Cardiac septum (tissue), 1 donor: ENCODE measurements around the gene MAP3K3. TPM values are rescaled to one million over a fixed set of nuclear protein-coding genes. Genes with fewer than 3 reads are reported as not detected.
A peak's percentile ranks its signal among the peaks of the same experiment; 100 is the strongest.

Experiments used
- DNase-seq: peaks from one replicate; pipeline ENCODE4 v3.0.0-alpha.2; 2020; ENCODE audit warnings: low spot score
- intact Hi-C: fragments of 100-400 bp; cut with DNase I; formaldehyde crosslinking; loops from one replicate; pipeline ENCODE4 v1.14.0; 2022
- long read RNA-seq: library from polyadenylated mRNA; unstranded; transcript quantifications from one replicate; pipeline ENCODE4 v2.0.0, GENCODE V29; 2021
- total RNA-seq: library from RNA; stranded (reverse); fragmentation: NEBNext Ultra II Directional; extraction: Animal tissue kit (Norgen Biotek cat#: 25700); gene quantifications from one replicate; pipeline ENCODE4 v1.2.1, GENCODE V29; 2021
- donor health status: DM: no; HTN: no; CAD: no.

Gene MAP3K3
- total RNA-seq = 101 TPM
- long read RNA-seq, full-length matches to known transcripts = 120 of 218 reads
- long read RNA-seq, partial matches to known transcripts = 41 of 218 reads
- long read RNA-seq, other reads (novel, unspliced or antisense) = 57 of 218 reads

DNA sequence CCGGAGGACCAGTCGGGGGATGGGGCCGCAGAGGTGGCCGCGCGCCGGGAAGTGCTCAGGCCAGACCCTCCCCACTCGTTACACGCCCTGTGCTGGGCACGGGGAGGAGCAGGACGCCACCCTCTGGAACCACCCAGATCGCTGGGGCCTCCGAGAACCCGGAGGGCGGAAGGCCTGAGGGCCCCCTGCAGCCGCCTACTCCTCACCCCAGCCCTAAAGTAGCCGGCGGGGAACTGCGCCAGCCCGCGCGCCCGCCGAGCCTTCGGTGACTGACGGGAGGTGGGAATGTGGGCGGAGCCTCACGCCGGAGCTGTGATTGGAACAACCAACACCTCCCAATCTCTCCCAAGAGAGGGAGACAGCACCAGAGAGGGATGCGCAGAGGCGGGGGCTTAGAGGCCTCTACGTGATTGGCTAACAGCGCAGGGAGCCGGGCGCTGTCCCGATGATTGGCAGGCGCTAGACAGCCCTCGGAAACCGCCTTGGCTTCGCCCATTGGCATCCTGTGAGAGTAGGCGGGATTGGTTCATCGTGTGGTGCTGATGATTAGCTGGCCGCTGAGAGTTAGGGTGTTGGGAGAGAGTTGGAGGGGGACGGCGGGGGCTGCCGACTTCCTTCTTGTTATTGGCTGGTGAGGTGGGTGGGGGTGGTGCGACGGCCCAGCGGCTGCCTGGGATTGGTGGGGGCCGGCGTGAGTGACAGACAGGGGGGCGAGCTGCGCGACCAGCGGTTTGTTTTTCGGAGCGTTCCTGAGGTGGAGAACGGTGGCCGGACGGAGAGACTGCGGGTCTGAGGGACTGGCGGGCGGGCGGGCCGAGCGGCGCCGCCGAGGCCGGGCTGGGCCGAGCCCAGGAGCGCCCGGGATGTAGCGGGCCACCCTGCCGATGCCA, at the start of gene MAP3K3:
Gene MAP3K3 (plus strand): TSS at position 734 of the 890 bp plus-strand sequence. CDS start 343 bp downstream, outside the sequence.
- intact Hi-C loops = loop anchor here (5.0 kb wide), 2 partner anchors 75 to 150 kb away; partner anchors contain the start of genes CCDC47 and DDX42

DNA sequence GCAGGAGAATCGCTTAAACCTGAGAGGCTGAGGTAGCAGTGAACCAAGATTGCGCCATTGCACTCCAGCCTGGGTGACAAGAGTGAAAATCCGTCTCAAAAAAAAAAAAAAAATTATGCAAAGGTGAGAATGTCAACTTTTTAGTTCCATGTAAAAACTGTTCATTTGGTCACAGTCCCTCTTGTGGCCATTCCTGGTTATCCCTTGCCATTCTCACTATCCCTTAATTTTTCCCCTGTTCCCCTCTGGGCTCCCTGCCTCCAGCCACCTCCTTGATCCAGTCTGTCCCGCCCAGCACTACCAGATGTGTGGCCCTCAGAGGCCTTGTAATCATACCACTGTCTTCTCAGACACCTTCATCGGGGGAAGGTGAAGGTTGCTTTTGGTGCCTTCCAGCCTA, 48.6 kb upstream of the MAP3K3 start:
- no peak for DNase-seq
- intact Hi-C loops = no loop called here

More for the DNA sequence above, at the start of gene MAP3K3:
- peak; percentile 100 for DNase-seq

DNA sequence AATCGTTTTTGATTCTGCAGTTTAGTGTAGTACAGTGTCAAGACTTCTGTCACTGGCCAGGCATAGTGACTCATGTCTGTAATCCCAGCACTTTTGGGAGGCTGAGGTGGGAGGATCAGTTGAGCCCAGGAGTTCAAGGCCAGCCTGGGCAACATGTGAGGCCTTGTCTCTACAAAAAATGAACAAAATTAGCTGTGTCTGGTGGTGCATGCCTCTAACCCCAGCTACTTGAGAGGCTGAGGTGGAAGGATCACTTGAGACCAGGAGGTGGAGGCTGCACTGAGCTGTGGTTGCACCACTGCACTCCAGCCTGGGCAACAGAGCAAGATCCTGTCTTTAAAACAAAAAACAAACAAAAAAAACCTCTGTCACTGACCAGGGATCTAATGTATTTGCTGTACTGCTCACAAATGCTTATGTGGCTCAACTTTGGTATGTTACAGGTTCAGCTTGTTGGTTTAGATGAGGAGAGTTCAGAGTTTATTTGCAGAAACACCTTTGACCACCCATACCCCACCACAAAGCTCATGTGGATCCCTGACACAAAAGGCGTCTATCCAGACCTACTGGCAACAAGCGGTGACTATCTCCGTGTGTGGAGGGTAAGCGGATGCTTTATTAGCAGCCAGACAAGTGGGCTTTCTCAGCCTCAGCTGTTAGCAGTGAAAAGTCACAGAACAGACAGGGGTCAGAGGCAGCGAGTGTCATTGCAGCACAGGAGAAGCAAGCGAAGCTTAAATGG, 44.0 kb upstream of the MAP3K3 start:
- no peak for DNase-seq
- intact Hi-C loops = no loop called here

DNA sequence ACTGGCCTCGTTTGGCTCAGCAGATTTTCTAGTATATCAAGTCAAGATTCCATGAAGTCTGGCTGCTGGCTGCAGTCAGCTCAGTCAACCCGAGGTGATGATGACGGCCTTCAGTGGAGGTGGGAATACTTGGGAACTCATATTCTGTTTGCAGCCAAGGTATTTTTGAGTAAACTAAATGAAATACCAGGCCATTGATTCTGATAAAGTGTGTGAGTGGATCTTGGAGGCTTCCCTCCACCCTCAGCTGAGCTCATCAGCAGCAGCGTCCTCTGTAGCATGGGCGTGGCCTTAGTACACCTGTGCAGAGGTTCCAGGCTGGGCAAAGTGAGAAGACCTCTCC, 43.5 kb upstream of the MAP3K3 start:
- intact Hi-C loops = no loop called here
- no peak for DNase-seq

DNA sequence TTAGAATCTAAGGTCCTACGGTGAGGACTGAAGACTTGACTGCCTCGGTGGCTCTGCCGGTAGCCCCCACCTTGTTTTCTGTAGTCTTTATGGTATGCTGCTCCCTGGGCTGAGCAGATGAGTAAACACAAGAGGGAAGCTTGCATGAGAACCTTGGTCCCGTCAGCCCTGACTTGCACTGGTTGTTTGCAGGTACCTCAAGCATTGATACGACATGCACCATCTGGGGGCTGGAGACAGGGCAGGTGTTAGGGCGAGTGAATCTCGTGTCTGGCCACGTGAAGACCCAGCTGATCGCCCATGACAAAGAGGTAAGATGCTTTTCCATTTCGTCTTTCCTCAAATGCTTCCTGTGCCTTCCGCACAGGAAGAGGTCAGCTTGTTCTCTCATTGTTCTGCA, 42.6 kb upstream of the MAP3K3 start:
- intact Hi-C loops = no loop called here
- no peak for DNase-seq

DNA sequence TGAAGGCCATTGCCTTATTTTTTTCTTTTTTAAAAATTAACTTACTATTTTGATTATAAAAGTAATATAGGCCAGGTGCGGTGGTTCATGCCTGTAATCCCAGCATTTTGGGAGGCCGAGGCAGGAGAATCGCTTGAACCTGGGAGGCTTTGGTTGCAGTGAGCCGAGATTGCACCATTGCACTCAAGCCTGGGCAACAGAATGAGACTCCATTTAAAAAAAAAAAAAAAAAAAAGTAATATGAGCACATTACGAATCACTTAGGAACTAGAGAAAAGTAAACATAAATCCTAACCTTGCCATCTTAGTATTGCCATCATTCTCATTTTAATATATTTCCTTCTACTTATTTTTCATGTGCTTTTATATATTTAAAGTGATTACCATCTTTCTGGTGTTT, 34.4 kb upstream of the MAP3K3 start:
- intact Hi-C loops = no loop called here

DNA sequence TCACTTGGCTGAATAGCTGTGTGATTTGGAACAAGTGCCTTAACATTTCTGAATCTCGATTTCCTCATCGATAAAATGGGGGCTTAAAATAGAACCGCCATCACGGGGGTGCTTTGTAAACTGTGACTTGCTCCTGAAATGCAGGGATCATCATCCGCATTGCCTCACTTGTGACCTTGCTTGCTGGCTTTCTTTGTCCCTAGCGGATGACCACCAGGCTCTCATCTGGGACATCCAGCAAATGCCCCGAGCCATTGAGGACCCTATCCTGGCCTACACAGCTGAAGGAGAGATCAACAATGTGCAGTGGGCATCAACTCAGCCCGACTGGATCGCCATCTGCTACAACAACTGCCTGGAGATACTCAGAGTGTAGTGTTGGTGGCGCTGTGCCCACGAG, 33.4 kb upstream of the MAP3K3 start:
- no peak for DNase-seq
- intact Hi-C loops = no loop called here

More for the DNA sequence above, 34.4 kb upstream of the MAP3K3 start:
- DNase-seq = peak; percentile 3

DNA sequence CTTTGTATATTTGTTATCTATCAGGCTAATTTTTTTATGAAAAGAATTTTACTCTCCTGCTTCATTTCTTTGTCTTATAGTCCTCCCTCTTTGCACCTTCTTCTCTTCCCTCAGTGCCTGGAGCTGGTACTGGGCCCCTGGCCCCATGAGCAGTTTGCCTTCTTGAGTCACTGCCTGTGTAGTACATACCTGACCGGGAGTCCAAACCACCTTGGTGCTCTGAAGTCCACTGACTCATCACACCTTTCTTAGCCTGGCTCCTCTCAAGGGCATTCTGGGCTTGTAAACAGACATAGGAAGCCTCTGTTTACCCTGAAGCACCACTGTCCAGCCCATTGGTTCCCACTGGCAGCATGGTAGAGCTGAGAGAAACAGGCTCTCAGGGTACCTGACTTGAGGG, 32.6 kb upstream of the MAP3K3 start:
- DNase-seq = no peak
- intact Hi-C loops = no loop called here

DNA sequence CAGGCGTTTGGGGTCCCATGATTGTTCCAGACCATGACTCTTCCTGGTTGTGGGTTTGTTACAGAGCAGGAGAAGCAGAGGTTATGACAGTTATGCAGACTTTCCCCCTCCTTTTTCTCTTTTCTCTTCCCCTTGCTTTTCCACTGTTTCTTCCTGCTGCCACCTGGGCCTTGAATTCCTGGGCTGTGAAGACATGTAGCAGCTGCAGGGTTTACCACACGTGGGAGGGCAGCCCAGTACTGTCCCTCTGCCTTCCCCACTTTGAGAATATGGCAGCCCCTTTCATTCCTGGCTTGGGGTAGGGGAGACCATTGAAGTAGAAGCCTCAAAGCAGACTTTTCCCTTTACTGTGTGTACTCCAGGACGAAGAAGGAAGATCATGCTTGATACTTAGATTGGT, 29.4 kb upstream of the MAP3K3 start:
- intact Hi-C loops = no loop called here
- DNase-seq = no peak

DNA sequence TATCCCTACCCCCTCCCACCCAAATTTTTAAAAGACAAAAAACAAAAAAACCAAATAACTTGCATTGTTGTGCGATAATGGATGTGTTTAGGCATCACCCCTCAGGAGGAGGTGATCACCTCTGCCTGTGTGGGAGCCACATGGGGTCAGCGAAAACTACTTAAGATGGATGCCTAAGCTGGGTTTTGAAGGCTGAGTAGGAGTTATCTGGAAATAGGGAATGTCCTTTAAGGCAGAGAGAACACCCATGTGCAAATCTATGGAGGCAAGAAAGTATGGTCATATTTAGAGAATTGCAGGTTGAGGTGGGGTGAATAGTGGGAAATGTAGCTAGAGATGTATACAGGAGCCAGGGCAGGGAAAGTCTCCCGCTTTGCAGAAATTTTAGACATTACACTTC, 27.1 kb upstream of the MAP3K3 start:
- intact Hi-C loops = no loop called here
- DNase-seq = no peak

DNA sequence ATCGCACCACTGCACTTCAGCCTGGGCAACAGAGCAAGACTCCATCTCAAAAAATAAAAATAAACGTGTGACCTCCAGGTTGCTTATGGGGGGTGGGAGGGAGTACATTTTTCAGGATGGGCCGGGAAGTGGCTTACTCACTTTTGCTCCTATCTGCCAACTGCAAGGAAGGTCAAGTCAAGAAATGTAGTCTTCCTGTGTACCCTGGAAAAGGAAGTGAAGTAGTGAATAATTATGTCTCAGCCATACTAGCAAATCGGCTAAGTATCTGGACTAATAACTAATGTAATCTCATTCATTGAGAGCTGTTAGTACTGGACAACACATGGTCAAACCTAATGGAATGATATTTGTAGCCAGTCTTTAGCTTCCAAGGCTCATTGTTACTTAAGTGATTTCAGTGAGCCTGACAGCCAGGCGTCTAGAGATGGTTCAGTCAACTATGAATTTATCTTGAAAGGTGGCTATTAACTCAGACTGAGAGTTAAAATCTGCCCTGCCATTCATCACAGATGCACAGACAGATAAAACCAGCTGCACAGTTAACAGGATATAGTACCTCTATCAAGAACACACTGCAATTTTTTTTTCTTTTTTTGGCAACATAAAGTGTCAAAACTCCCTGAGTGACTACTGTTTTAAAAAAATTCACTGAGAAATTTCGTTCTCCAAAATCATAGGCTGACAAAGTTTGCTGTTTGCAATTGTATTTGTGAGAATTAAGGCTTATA, 25.2 kb upstream of the MAP3K3 start:
- intact Hi-C loops = no loop called here

DNA sequence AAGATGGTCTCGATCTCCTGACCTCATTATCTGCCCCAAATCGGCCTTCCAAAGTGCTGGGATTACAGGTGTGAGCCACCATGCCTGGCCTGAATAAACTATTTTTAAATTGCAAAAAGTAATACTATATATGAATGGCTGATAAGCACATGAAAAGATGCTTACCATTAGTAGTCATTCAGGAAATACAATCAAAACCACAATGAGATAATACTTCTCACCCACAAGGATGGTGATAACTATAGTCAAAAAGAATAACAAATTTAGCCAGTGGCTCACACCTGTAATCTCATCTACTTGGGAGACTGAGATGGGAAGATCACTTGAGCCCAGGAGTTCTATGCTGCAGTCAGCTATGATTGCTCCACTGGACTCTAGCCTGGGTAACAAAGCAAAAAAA, 23.9 kb upstream of the MAP3K3 start:
- intact Hi-C loops = no loop called here
- no peak for DNase-seq

More for the DNA sequence above, 25.2 kb upstream of the MAP3K3 start:
- no peak for DNase-seq

DNA sequence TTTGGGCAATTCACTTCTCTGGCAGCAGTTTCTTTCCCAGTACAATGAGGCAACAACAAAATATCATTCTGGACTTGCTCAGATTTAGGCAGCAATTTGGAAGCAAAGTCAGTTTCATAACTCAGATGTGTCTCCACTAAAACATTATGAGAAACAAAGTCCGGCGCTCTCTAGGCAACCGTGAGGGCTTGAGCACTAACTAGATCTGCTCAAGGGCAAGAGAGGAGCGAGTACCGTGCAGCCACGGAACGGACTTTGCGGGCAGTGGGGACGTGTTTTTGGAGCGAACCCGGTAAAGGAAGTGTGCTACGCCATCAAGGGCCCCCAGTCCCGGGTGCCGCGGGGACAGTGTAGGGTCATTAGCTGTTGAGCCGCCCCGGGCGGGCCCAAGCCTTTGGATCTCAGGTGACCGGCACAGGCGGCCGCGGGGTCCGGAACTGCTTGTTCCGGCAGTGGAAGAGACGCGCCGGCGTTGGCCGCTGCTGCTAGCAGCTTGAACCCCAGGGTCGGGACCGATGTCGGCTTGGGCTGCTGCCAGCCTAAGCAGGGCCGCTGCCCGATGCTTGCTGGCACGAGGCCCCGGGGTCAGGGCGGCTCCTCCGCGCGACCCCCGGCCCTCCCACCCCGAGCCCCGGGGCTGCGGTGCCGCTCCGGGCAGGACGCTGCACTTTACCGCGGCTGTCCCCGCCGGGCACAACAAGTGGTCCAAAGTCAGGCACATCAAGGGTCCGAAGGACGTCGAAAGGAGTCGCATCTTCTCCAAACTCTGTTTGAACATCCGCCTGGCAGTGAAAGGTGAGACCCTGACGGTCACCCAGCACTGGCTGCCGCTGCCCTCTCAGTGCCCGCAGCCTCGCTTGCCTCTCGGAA, 21.4 kb upstream of the MAP3K3 start, which contains the start of gene TACO1:
Gene TACO1 (plus strand): TSS at position 327 of the 870 bp plus-strand sequence. CDS start 189 bp downstream, at position 516.
- peak; percentile 92 for DNase-seq
- intact Hi-C loops = loop anchor here (2.0 kb wide), 1 partner anchor 50 kb away; the partner anchor contains the start of gene DCAF7

DNA sequence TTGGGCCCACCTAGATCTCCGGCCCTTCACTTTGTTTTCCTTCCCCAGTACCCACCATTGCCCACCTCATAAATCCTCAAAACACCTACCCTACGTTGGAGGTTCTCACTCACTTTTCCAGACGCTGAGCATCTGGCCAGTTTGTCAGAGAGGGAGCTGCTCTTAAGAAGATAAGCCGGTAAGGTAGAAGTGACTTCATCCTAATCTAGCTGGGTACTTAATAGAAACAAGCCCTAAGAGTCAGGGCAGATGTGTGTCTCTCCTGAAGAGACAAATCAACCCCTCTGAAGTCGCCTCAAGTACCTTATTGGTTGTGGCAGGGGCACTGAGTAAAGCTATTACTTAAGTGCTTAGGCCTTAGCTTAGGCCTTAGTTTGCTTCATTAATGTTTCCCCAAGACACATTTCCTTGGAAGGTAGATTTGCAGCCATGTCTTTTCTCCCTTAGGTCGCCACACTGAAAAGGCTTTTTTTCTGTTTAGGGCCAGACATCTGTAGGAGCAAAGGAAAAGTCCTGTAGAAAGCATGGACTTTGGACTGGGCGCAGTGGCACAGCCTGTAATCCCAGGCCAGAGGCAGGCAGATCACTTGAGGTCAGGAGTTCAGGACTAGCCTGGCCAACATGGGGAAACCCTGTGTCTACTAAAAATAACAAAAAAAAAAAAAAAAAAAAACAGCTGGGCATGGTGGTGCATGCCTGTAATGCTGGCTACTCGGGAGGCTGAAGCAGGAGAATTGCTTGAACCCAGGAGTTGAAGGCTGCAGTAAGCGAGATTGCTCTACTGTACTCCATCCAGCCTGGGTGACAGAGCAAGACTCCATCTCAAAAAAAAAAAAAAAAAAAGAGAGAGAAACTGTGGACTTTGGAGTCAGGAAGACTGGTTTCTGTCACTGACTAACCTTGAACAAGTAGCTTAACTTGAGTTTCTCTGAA, 20.5 kb upstream of the MAP3K3 start:
- DNase-seq = no peak
- intact Hi-C loops = loop anchor here (2.0 kb wide), 1 partner anchor 51 kb away; the partner anchor contains the start of gene DCAF7

DNA sequence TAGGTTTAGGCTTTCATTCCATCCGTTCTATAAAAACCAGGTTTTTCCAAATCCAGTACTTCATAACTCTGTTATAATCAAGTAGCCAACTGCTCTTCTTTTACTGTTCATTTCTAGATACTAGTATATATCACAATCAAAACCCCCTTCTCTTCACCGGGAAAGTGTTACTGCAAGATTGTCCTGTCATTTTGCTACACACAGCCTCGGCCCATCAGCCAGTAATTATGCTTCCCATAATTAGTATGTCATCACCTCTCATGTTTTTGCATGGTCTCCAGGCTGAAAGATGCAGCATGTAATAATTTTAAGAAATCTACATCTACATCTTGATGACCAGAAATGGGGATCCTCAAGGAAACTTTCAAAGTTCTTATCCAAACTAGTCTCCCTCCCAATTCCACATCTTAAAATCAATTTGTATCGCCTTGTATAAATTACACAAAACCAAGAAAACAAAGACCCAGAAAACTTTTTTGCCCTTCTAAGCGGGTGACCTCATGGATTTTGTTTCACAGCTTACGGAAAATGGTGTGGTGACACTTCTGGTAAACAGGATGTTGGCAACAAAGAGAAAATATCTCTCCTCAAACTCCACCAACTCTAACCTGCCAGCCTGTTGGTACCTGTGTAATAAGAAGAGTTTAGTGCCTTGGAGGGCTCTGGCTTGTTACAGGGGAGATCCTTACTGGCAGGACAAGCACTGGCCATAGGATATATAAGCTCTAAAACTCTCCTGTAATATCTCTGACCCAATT, 12.2 kb upstream of the MAP3K3 start:
- no peak for DNase-seq
- intact Hi-C loops = loop anchor here (5.0 kb wide), 1 partner anchor 133 kb away; the partner anchor contains the start of gene ACE

DNA sequence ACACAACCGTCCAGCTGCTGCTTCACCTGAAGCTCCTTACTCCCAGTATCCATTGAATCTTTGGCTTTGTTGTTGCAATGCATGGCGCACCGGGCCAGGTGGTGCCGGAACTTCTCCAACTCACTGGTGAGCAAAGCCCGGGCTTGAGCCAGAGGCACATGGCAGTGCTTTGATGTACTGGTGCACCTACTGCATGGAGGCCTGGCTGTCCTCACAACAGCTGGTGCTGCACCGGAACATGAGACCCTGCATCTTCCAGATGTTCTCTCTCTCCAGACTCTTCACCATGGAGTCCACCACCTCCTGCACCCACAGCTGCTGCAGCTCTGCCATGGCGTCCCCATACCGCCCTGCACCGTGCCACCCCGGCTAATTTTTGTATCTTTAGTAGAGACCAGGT, 11.4 kb upstream of the MAP3K3 start:
- no peak for DNase-seq
- intact Hi-C loops = loop anchor here (5.0 kb wide), 1 partner anchor 134 kb away; the partner anchor contains the start of gene ACE

DNA sequence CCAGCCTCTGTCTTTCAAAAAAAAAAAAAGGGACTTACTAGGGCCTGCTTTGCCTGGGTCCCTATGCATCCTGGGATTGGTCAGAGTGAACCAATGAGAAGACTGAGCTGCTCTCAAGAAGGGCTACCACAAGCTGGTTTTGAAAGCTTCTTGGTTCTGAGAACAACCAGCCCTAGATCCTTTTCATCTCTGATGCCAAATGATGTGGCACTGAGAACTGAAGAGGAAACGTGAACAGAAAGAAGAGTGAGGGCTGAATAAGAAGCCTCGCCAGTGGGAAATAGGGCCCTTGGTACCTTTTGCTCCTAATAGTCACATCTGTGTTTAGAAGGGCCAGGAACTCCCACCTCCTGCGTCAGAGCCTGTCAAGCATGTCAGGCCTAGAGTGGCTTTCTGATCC, 10.9 kb upstream of the MAP3K3 start:
- intact Hi-C loops = loop anchor here (5.0 kb wide), 1 partner anchor 134 kb away; the partner anchor contains the start of gene ACE

More for the DNA sequence above, 10.9 kb upstream of the MAP3K3 start:
- DNase-seq = no peak
